Esophagus muscularis mucosa (tissue), 4 donors: Measurements from ENCODE around the gene SKOR1.
A peak's percentile ranks its signal among the peaks of the same experiment; 100 is the strongest.

Experiments used
- EP300 ChIP-seq: sonication (generic); formaldehyde crosslinking; IDR thresholded peaks from one replicate; pipeline ENCODE4 v1.6.1; 2017; ENCODE audit warnings: antibody characterized with exemption
- POLR2A ChIP-seq: fragments of 450-650 bp; IDR thresholded peaks from one replicate; pipeline ENCODE4 v1.6.1; 2017; ENCODE audit warnings: antibody characterized with exemption, moderate library complexity, mild to moderate bottlenecking, low read depth
- TF ChIP-seq, protein P1 (sequence below), 3 experiments: fragments of 200-600 bp in 2 of 3; fragments of 450-650 bp in 1 of 3; sonication (generic) in 2 of 3; IDR thresholded peaks; one replicate each; pipeline ENCODE4 v1.5.1; 2017 to 2019; ENCODE audit warnings: antibody characterized with exemption in 3 of 3, mild to moderate bottlenecking in 2 of 3, moderate library complexity in 1 of 3

DNA sequence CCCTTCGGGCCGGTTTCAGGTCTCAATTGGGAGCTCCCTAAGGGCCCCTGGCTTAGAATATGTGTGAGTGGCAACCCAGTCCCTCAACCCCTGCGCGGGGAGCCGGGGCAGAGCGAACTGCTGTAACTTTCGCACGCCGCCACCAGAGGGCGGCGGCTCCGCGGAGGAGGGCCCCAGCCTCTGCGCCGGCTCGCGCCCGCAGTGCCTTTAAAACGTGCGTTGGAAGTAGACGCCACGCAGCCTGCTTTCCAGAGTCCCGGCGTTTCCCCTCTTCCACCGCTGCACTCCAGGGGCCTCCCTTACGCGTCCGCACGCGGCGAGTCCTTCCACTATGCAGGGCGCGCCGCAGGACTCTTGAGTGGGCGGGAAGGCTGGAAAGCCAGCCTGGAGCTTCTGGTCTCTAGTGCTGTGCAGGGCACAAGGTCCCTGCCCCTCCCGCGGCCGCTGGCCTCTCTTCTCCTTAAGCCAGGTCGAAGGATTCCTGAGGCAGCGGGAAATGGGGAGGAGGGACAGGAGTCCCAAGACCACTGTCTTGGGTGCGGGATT, 38.2 kb downstream of the SKOR1 start:
- TF ChIP-seq, protein P1, sequence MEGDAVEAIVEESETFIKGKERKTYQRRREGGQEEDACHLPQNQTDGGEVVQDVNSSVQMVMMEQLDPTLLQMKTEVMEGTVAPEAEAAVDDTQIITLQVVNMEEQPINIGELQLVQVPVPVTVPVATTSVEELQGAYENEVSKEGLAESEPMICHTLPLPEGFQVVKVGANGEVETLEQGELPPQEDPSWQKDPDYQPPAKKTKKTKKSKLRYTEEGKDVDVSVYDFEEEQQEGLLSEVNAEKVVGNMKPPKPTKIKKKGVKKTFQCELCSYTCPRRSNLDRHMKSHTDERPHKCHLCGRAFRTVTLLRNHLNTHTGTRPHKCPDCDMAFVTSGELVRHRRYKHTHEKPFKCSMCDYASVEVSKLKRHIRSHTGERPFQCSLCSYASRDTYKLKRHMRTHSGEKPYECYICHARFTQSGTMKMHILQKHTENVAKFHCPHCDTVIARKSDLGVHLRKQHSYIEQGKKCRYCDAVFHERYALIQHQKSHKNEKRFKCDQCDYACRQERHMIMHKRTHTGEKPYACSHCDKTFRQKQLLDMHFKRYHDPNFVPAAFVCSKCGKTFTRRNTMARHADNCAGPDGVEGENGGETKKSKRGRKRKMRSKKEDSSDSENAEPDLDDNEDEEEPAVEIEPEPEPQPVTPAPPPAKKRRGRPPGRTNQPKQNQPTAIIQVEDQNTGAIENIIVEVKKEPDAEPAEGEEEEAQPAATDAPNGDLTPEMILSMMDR (IDR thresholded peaks at IDR 0.05) = peak; percentile 94 to 99 (median 98)
- TF ChIP-seq EP300 (no peak), POLR2A (no peak)
